Amygdala (tissue), 56 donors: ENCODE measurements around the gene DNAJA3.
A peak's percentile ranks its signal among the peaks of the same experiment; 100 is the strongest.

Experiments
- DNase-seq, 56 donors: peaks; one replicate each; lab custom pipeline; 2025; lab: John Stamatoyannopoulos, UW

The DNAJA3 gene

GRCh38 chr16:4465977-4466779, 40.5 kb downstream of the DNAJA3 start:
- no peak for DNase-seq

- DNase-seq: no peak
Measured at GRCh38 chr16:4467916-4468315, 42.2 kb downstream of the DNAJA3 start.

GRCh38 chr16:4468972-4469371, 43.3 kb downstream of the DNAJA3 start:
- DNase-seq: no peak

GRCh38 chr16:4471869-4472268, 46.2 kb downstream of the DNAJA3 start:
- no peak for DNase-seq

GRCh38 chr16:4472880-4473279, 47.2 kb downstream of the DNAJA3 start:
- no peak for DNase-seq

GRCh38 chr16:4474192-4474961, 48.7 kb downstream of the DNAJA3 start, which contains the start of gene NMRAL1:
TSS of gene NMRAL1 (minus strand) at chr16:4474625. CDS start at chr16:4474132, 493 bp downstream.
- DNase-seq: peak in 53 of 56 donors; percentile 23 to 88 (median 69)

- DNase-seq: peak; percentile 26 to 96 (median 86)
Measured at GRCh38 chr16:4475880-4476788, 50.5 kb downstream of the DNAJA3 start, which contains the start of gene HMOX2. TSS of gene HMOX2 (plus strand) at chr16:4476398. CDS start at chr16:4505525, 29,127 bp downstream.

GRCh38 chr16:4477966-4478365, 52.3 kb downstream of the DNAJA3 start:
- DNase-seq: peak in 1 of 56 donors; percentile 6

- DNase-seq: no peak
Measured at GRCh38 chr16:4481526-4481925, 55.9 kb downstream of the DNAJA3 start.

- DNase-seq: no peak
Measured at GRCh38 chr16:4481963-4482362, 56.3 kb downstream of the DNAJA3 start.

GRCh38 chr16:4486126-4486893, 60.6 kb downstream of the DNAJA3 start:
- DNase-seq: no peak

GRCh38 chr16:4487955-4488498, 62.4 kb downstream of the DNAJA3 start:
- no peak for DNase-seq

GRCh38 chr16:4488499-4488967, 62.9 kb downstream of the DNAJA3 start:
- DNase-seq: no peak

GRCh38 chr16:4489030-4489429, 63.4 kb downstream of the DNAJA3 start:
- no peak for DNase-seq

GRCh38 chr16:4491898-4492297, 66.2 kb downstream of the DNAJA3 start:
- no peak for DNase-seq

- DNase-seq: no peak
Measured at GRCh38 chr16:4494746-4495490, 69.2 kb downstream of the DNAJA3 start.

GRCh38 chr16:4495766-4496165, 70.1 kb downstream of the DNAJA3 start:
- DNase-seq: no peak

- no peak for DNase-seq
Measured at GRCh38 chr16:4496305-4496704, 70.6 kb downstream of the DNAJA3 start.
